HG03097 (cell line): Measurements from ENCODE around the gene VWC2.
A peak's percentile ranks its signal among the peaks of the same experiment; 100 is the strongest.
"Not testable (repeated sequence)": the region's sequence is repeated elsewhere in the genome, so short reads cannot be mapped to it uniquely, and the experiment has no call there.

Experiments
- ATAC-seq: cut with Tn5 transposase; IDR thresholded peaks from one replicate; pipeline ENCODE4 v1.9.1; 2021; ENCODE audit not compliant: unreplicated experiment, low FRiP score

VWC2 gene

DNA sequence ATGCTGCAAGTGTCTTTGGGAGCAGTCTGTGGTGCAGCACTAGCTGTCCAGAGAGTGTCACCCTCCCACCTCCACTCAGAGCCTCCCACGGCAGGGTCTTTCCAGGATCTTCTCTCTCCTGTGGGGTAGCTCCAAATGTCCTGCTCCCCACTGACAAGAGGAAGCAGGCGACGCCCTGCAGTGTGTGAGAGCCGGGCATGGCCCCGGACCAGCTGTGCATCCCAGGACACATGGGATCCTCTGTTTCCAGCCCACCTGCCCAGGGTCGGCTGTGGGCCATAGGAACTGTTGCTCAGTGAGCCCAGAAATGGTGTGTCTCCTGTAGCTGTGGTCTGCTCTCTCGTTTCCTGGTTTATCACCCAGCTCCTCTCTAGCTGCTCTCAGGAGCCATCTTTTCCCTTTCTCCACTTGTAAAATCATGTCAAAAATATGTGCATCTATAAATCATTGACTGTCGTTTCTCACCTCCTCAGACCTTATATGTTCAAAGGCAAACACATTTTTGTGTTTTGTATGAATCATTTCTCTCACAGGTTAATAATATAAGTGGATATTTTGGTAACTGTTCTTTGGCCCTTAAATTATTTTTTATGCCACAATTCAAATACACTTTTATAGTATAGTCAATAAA lies 74.9 kb downstream of the VWC2 start:
- no peak for ATAC-seq

DNA sequence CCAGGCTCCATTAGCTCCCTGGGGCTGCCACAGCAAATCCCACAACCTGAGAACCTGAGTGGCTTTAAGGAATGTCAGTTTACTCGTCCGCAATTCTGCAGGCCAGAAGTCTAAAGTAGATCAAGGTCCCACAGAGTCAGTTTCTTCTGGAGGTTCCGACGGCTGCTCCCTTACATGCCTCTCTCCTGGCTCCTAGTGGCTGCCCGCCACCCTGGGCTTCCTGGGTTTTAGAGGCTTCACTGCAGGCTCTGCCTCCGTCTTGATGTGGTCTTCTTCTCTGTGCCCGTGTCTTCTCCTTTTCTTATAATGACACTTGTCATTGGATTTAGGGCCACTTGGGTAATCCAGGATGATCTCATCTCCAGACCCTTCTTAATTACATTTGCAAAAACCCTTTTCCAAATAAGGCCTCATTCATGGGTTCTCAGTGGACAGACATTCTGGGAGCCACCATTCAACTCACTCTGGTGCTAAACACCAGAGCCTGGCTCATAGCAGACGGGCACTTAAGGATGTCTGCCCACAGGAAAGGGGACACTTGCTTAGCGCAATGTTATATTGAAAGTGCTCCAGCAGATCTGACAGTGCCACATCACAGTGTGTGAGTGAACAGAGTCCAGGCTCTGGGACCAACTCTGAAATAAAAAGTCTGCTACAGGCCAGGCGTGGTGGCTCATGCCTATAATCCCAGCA lies 77.6 kb downstream of the VWC2 start:
- no peak for ATAC-seq

DNA sequence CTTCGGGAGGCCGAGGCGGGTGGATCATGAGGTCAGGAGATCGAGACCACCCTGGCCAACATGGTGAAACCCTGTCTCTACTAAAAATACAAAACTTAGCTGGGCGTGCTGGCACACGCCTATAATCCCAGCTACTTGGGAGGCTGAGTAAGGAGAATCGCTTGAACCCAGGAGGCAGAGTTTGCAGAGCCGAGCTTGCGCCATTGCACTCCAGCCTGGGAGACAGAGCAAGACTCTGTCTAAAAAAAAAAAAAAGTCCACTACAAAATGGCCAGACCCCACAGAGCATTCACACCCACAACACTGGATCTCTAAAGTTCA lies 78.1 kb downstream of the VWC2 start:
- not testable (repeated sequence) for ATAC-seq

DNA sequence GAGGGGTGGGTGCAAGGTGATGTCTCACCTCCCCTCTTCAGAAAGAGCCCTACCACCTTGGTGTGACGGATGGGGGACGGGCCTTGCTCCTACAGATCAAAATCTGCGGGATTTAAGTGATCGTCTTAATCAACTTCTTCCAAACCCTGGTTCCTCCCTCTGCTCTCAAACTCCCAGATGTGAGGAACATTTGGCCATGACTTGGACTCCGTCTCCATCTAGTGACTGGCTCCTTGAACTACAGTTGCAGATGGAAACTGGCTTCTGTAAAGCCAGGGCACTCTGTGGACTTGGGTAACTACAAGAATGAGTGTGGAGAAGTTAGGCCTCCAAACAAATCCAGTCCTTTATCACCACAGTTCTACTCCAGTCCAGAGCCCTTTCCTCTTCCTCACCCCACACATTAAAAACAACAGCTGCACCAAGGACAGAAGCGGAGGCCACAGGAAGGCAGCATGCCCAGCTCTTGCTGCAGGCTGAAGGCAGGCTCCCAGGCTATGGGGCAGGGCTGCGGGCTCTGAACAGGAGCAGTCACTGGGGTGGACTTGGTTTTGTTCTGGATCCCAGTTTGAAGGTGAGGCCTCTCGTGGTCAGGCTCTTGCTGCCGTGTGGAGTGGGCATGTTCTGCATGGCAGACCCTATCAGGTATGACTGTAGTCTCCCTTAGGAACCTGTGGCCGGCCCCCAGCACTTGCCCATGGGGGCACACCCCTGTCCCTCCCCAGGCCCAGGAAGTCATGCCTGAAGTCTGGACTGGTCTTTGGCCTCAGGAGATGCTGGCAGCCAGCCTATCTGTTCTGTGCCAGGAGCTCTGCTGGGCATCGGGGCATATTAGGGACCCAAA lies 79.4 kb downstream of the VWC2 start:
- peak; percentile 73 for ATAC-seq

GRCh38 chr7:49855281-49855980 lies 82.0 kb downstream of the VWC2 start:
- ATAC-seq: no peak

GRCh38 chr7:49860293-49860692 lies 86.9 kb downstream of the VWC2 start:
- no peak for ATAC-seq

DNA sequence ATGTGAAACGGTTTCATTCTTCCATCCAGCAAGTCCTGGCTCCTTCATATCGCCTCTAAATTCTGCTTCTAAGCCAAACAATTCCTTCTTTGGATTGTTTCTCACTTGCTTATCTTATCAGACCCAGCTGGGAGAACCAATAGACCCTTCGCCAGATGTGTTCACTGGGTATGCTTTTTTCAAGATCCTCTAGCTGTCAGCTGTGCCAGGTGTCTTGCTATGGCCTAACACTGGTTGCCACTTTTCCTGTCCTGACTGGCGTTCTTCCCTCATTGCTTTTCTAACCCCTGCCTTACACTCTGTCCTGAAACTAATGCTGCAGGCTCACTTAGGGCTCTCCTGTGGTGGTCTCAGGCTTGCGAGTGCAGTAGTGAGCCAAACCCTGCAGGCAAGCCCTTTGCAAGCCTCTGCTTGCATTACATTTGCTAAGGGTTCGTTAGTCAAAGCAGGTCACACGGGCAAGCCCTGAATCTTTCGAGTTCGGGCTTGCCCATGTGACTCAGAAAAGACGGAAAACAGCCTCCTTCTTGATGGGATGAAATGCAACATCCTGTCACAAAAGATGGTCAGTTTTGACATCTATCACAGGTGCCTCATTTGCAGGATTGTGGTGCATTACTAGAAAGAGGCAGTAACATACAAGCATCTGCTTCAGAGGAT lies 92.8 kb downstream of the VWC2 start:
- ATAC-seq: no peak

- ATAC-seq: no peak
Observed at GRCh38 chr7:49866910-49867309, 93.5 kb downstream of the VWC2 start.

GRCh38 chr7:49873420-49873819 lies 100.0 kb downstream of the VWC2 start:
- ATAC-seq: no peak

- no peak for ATAC-seq
Observed at GRCh38 chr7:49875336-49875735, 101.9 kb downstream of the VWC2 start.

DNA sequence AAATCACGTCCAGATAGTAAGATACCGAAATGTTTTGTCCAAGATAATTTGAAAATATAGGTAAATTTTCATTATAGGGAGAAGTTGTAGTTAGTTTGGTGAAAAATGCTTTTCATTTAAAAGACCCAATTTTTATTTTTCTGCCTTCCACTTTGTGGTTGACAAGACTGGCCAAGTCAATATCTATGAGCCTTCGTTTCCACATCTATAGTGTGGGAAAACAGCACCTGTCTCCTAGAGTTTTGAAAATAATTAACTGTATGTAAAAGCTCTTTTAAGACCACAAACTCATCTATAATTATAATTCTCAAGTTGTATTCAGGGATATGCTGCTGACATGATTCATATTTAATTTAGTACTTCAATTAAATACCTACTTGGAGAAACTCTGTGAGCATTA lies 102.8 kb downstream of the VWC2 start:
- no peak for ATAC-seq

- no peak for ATAC-seq
Observed at GRCh38 chr7:49878089-49878488, 104.7 kb downstream of the VWC2 start.

DNA sequence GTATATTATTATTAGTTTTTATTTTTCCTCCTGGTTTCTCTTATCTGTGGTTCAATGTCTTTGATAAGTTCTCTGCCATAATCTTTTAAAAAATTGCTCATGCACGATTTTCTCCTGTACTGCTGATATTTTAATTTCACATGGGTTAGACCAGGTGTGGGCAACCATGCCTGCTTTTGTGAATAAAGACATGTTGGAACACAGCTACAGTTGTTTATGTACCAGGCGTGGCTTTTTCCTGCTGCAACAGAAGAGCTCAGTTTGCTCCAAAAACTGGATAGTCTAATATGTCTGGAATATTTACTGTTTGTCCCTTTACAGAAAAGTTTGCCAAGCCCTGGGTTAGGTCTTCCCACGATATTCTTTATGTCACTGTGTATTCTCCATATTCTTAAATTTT lies 105.2 kb downstream of the VWC2 start:
- no peak for ATAC-seq

- ATAC-seq: no peak
Observed at GRCh38 chr7:49883933-49884332, 110.5 kb downstream of the VWC2 start.

- no peak for ATAC-seq
Observed at GRCh38 chr7:49885593-49886285, 112.3 kb downstream of the VWC2 start.

DNA sequence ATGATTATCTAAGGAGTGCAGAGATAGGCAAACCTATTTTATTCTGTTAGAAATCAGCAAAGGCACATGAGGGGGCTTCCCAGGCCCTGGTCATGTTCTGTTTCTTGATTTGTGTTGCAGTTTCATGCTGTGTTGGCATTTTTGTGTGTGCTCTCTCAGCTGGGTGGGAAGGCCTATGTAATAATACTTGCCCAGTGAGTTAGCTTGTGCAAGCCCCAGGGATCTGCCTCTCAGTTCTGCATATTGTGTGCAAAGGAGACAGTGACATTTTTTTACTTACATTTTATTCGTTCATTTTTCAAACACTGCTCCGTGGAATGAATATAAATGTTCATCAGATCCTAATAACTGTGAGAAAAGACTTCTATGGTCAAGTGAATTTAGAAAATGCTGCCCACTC lies 119.0 kb downstream of the VWC2 start:
- no peak for ATAC-seq

- no peak for ATAC-seq
Observed at GRCh38 chr7:49893131-49893530, 119.7 kb downstream of the VWC2 start.

GRCh38 chr7:49894543-49894942 lies 121.1 kb downstream of the VWC2 start:
- no peak for ATAC-seq

DNA sequence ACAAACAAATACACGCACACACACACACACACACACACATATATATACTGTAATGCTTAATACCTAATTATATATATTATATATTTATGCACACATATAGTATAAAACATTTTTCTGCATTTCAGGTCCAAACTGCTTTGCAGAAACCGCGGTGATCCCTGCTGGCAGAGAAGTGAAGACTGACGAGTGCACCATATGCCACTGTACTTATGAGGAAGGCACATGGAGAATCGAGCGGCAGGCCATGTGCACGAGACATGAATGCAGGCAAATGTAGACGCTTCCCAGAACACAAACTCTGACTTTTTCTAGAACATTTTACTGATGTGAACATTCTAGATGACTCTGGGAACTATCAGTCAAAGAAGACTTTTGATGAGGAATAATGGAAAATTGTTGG lies 138.5 kb downstream of the VWC2 start:
- no peak for ATAC-seq

DNA sequence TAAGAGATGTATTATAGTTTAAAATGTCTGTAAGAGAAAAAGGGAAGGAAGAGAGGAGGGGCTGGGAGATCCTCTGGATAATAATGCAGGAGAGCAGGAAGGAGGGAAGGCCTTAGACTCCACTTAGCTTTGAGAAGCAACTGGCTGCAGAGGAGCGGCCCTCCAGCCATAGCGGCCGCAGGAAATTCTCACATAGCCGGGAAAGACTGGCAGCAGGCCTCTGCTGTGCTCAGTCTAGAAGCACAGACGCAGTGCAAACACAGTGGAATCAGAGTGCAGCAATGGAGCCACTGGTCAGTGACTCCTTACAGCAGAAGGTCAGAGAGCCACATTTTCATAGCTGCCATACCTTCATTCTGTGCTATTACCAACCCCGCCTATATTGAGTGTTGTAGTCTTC lies 153.3 kb downstream of the VWC2 start:
- ATAC-seq: no peak
